ENCODE results near the gene RALY.

The RALY gene

DNA sequence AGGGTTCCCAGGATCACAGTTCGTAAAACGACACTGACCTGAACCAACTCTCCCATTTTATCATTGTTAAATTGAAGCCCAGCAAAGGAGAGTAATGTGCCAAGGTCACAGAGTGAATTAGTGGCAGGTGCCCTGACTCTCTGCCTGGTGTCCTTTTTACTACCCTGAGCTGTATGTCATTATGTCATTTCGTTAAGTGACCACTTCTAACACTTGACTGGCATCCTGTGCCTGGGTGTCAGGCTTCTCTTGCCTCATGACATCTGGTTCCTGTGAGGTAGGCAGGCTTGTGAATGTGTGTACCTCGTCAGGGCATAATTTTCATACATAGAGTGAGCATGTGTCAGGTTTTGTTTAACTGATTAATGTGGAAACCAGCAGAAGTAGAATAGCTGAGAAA is 48.6 kb downstream of the RALY start:
- H3K4me1 ChIP-seq (ENCODE audit: insufficient read depth, poor library complexity, severe bottlenecking) = no peaks in the 10 kb centered on the region
- no peak for DNase-seq (ENCODE audit: low spot score)
- H3K27me3 ChIP-seq (ENCODE audit: insufficient read depth, poor library complexity, severe bottlenecking) = no peaks in the 10 kb centered on the region
- H3K36me3 ChIP-seq (ENCODE audit: low read depth) = peaks cover 17% of the 10 kb centered on the region
- H3K9me3 ChIP-seq (ENCODE audit: severe bottlenecking) = no peaks in the 10 kb centered on the region
- no peak for ATAC-seq (ENCODE audit: low read depth)
- no peak overlapping the region for H3K4me3 ChIP-seq (ENCODE audit: severe bottlenecking)
- no peak overlapping the region for H3K27ac ChIP-seq (ENCODE audit: poor library complexity, severe bottlenecking)
- TF ChIP-seq, protein P1, sequence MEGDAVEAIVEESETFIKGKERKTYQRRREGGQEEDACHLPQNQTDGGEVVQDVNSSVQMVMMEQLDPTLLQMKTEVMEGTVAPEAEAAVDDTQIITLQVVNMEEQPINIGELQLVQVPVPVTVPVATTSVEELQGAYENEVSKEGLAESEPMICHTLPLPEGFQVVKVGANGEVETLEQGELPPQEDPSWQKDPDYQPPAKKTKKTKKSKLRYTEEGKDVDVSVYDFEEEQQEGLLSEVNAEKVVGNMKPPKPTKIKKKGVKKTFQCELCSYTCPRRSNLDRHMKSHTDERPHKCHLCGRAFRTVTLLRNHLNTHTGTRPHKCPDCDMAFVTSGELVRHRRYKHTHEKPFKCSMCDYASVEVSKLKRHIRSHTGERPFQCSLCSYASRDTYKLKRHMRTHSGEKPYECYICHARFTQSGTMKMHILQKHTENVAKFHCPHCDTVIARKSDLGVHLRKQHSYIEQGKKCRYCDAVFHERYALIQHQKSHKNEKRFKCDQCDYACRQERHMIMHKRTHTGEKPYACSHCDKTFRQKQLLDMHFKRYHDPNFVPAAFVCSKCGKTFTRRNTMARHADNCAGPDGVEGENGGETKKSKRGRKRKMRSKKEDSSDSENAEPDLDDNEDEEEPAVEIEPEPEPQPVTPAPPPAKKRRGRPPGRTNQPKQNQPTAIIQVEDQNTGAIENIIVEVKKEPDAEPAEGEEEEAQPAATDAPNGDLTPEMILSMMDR (IDR thresholded peaks at IDR 0.05; ENCODE audit: poor library complexity, severe bottlenecking) = no peak

DNA sequence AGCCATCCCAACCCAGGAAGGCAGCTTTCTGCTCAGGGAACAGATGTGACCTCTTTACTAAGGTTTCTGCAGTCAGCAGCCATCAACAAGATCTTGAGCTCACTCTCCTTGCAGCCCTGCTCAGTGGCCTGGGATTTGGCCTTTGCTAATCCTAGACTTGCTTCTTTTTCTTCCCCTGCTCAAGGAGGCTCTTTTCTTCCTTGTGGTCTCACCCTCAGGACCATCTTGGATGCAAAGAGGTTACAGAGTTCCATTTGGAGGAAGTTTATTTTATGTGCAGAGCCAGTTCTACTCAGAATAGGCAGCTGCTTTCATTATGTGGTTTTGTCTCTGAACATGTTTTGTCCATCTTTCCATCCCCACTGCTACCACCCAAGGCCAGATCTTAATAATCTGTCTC is 49.3 kb downstream of the RALY start:
- DNase-seq (ENCODE audit: low spot score) (no peak), ATAC-seq (ENCODE audit: low read depth) (no peak)
- no peaks in the 10 kb centered on the region for H3K9me3 ChIP-seq (ENCODE audit: severe bottlenecking)
- H3K4me3 ChIP-seq (ENCODE audit: severe bottlenecking) = no peak overlapping the region
- TF ChIP-seq, protein P1 (IDR thresholded peaks at IDR 0.05; ENCODE audit: poor library complexity, severe bottlenecking) = no peak
- no peaks in the 10 kb centered on the region for H3K27me3 ChIP-seq (ENCODE audit: insufficient read depth, poor library complexity, severe bottlenecking)
- peaks cover 17% of the 10 kb centered on the region for H3K36me3 ChIP-seq (ENCODE audit: low read depth)
- H3K27ac ChIP-seq (ENCODE audit: poor library complexity, severe bottlenecking) = no peak overlapping the region
- H3K4me1 ChIP-seq (ENCODE audit: insufficient read depth, poor library complexity, severe bottlenecking) = no peaks in the 10 kb centered on the region

DNA sequence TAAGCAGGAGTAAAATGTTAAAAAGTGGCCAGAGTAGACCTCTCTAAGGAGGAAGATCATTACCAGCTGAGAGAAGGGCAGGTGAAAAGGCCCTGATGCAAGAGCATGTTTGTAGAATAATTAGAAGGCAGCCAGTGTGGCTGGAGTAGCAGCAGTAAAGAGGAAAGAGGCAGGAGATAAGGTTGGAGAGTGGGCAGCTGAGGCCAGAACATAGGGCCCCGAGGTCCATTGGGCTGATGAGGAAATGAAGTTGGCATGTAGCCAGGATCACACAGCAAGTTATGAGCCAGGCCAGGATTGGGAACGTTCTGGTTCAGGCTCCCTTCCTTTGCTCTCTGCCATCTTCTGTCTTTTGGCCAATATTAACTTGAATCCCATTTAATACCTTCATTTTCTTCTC is 51.6 kb downstream of the RALY start:
- TF ChIP-seq, protein P1 (IDR thresholded peaks at IDR 0.05; ENCODE audit: poor library complexity, severe bottlenecking) = no peak
- no peaks in the 10 kb centered on the region for H3K4me1 ChIP-seq (ENCODE audit: insufficient read depth, poor library complexity, severe bottlenecking)
- H3K27me3 ChIP-seq (ENCODE audit: insufficient read depth, poor library complexity, severe bottlenecking) = no peaks in the 10 kb centered on the region
- H3K36me3 ChIP-seq (ENCODE audit: low read depth) = peaks cover 17% of the 10 kb centered on the region
- no peak; the same call in 2 of the 3 replicates for ATAC-seq (ENCODE audit: low read depth)
- no peak for DNase-seq (ENCODE audit: low spot score)
- H3K27ac ChIP-seq (ENCODE audit: poor library complexity, severe bottlenecking) = no peak overlapping the region
- H3K9me3 ChIP-seq (ENCODE audit: severe bottlenecking) = no peaks in the 10 kb centered on the region
- no peak overlapping the region for H3K4me3 ChIP-seq (ENCODE audit: severe bottlenecking)

DNA sequence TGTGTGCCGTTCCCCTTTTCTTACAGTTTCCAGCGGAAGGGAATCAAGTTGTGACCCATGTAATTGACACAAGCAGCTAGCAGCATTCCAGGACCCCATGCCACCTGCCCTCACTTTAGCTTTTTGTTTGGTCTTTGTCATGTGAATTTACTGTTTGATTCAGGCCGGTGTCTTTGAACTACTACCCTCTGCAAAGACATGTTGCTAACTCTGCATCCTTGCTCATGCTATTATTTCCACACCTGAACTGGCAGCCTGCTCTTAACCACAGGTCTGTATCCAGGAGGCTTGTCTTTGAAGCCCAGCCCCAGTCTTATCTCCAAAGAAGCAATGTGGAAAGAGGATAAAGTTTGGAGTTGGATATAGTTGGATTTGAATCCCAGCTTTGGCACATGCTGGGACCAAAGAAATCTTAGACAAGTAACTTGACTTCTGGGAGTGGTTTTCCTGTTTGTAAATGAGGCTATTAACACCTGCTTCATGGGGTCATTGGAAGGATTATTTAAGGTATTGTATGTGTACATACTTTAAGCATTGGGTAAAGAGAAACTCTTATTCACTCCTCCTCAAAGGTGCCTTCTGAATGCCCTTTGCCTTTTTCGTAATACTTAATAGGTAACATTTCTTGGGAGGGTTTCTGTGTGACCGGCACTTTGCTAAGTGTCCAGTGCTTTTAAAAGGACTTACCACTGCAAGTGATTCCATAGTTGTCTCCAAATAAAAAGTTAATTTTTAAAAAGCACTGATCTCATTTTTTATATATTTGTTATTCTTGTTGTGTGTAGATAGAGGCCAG is 52.4 kb downstream of the RALY start:
- Histone ChIP-seq H3K27me3 (ENCODE audit: insufficient read depth, poor library complexity, severe bottlenecking) (no peaks in the 10 kb centered on the region), H3K4me3 (ENCODE audit: severe bottlenecking) (no peak overlapping the region), H3K4me1 (ENCODE audit: insufficient read depth, poor library complexity, severe bottlenecking) (no peaks in the 10 kb centered on the region), H3K9me3 (ENCODE audit: severe bottlenecking) (no peaks in the 10 kb centered on the region), H3K36me3 (ENCODE audit: low read depth) (peaks cover 17% of the 10 kb centered on the region), H3K27ac (ENCODE audit: poor library complexity, severe bottlenecking) (no peak overlapping the region)
- ATAC-seq (ENCODE audit: low read depth) = no peak
- TF ChIP-seq, protein P1 (IDR thresholded peaks at IDR 0.05; ENCODE audit: poor library complexity, severe bottlenecking) = no peak
- DNase-seq (ENCODE audit: low spot score) = no peak

DNA sequence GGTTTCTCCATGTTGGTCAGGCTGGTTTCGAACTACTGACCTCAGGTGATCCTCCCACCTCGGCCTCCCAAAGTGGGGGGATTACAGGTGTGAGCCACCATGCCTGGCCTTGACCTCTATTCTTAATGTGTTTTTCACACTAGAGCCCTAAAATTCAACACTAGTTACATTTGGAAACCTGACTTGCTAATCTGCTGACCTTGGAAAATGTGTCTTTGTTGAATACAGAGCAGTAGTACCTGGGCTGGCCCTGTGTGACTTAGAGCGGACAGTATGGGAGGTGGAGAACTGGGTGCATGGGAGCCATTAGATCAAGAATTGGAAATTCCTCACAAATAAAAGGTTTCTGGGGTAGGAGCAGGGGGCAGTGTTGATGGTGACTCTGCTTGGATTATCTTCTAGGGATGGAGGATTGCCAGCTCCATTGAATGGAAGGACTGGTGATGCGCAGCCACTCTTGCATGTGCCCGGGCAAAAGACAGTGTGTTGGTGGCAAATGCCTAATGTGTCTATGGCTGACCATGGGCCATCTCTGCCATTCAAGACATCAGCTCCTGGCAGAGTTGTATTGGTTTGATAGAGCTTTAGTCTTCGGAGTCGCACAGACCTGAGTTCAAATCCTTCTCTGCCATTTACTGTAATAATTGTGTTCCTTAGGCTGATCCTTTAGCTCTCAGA is 53.4 kb downstream of the RALY start:
- TF ChIP-seq, protein P1 (IDR thresholded peaks at IDR 0.05; ENCODE audit: poor library complexity, severe bottlenecking) = no peak
- H3K36me3 ChIP-seq (ENCODE audit: low read depth) = peaks cover 17% of the 10 kb centered on the region
- H3K4me3 ChIP-seq (ENCODE audit: severe bottlenecking) = no peak overlapping the region
- H3K27me3 ChIP-seq (ENCODE audit: insufficient read depth, poor library complexity, severe bottlenecking) = no peaks in the 10 kb centered on the region
- H3K9me3 ChIP-seq (ENCODE audit: severe bottlenecking) = no peaks in the 10 kb centered on the region
- no peak overlapping the region for H3K27ac ChIP-seq (ENCODE audit: poor library complexity, severe bottlenecking)
- DNase-seq (ENCODE audit: low spot score) = no peak
- no peak for ATAC-seq (ENCODE audit: low read depth)
- H3K4me1 ChIP-seq (ENCODE audit: insufficient read depth, poor library complexity, severe bottlenecking) = no peaks in the 10 kb centered on the region
